Astrocyte (in vitro differentiated cells and primary cell): ENCODE data around the gene BANK1.

Experiments
- CTCF ChIP-seq: IDR thresholded peaks from 2 replicates; pipeline ENCODE4 v1.5.1; 2011; ENCODE audit warnings: low read depth, mild to moderate bottlenecking, inconsistent platforms, low read length, moderate library complexity; ENCODE audit not compliant: insufficient read depth
- EZH2 ChIP-seq: IDR thresholded peaks from 2 replicates; pipeline ENCODE4 v1.6.1; 2012; ENCODE audit warnings: mild to moderate bottlenecking, low read length, inconsistent platforms; ENCODE audit not compliant: insufficient read depth

GRCh38 chr4:101972791-101973190 lies 182.3 kb downstream of the BANK1 start:
- TF ChIP-seq CTCF (no peak), EZH2 (no peak)
